Stimulated activated CD8-positive, alpha-beta memory T cell treated with anti-CD3 and anti-CD28 coated beads, Interleukin-15, amount 100 ng/mL, for 48 hours (primary cell): ENCODE results near the gene EN1.

Experiments
- DNase-seq, 2 donors: peaks; one replicate each; pipeline ENCODE4 v3.0.0-alpha.2; 2020; ENCODE audit warnings: low read depth in 2 of 2

The EN1 gene

DNA sequence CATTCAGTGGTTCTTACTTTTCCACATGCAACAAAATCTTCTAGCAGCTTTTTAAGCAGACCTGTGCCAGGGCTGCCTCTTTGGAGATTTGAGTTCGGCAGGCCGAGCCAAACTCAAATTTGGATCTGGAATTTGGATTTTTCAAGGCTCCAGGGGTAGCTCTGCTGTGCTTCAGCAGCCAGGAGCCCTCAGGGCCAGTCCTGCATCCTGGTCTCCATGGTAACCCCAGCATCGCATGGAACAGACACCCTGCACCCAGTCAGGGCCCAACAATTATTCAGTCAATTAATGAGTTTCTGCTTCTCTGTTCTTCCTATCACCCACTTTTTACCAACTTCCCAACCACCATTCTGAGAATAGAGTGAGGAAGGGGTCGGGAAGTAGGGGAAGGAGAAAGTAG, 30.0 kb downstream of the EN1 start:
- DNase-seq, result no peak

GRCh38 chr2:118816669-118817068, 30.8 kb downstream of the EN1 start:
- no peak for DNase-seq

- DNase-seq, result no peak
These were observed 31.7 kb downstream of the EN1 start for GRCh38 chr2:118815731-118816130.

DNA sequence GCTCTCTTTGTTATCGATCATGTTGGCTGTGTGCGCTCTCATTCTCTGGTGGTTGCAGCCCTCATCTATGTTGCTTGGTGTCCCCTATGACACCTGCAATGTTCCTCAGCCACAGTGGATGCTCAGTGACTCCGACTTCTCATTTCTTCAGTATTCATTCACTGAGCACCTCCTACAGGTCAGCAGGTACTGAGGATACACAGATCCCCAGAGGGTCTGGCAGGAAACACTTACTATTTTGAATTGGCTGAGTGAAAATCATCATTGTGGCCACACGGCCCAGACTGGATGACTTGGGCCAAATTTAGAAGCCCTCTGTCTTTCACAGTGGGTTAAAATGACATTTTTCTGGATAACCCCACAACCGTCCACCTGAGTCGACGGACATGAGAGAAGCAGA, 32.1 kb downstream of the EN1 start:
- no peak for DNase-seq

DNA sequence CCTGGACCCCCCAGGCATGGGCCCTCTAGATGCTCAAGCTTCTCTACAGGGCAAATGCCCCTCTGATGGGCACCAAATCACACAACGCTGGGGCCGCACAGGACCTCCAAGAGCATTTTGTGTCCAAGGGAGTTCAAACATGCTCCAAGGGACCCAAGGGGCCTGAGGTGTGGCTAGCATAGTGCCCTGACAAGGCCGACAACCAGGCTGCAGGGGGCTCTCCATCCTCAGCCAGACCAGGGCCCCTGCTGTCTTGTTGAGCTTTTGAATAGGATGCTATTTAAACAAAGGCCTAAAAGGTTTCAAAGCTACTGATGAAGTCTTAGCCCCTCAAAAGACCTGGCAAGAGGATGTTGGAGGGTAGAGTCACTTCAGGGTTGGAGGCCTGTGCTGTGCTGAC, 33.1 kb downstream of the EN1 start:
- DNase-seq, result no peak

DNA sequence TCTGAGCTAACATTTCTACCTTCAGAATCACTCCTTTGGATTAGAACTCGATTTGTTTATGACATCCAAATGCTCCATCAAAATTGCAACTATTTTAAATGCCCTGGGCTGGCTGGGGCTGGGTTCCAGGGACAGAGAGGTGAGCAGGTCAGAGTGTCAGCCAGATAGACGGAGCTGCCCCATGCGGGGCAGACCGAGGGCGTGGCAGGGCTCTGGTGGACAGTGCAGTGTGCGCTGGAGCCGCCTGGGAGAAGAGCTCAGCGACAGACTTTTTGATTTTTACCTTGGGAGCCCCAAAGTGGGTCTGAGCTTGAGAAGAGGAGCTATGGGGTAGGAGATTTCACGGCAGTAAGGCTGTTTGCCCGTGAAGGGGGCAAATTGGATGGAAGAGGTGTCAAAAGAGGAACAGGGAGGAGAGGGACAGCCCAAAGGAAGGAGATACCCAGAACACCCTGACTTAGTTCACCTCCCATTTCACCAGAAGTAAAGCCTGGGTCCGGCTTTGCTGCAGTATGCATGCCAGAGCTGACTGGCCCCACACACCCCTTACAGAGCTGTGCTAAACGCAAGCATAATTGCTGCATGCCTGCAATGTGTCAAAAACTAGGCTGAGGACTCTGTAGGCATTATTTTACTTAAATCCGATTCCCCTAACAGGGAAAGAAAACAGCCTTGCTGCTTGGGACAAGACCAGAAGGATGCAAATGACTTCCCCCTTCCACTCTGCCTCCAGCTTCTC, 33.7 kb downstream of the EN1 start:
- no peak for DNase-seq

GRCh38 chr2:118813111-118813510, 34.3 kb downstream of the EN1 start:
- no peak for DNase-seq

- no peak for DNase-seq
These were observed 34.9 kb downstream of the EN1 start for GRCh38 chr2:118812552-118812951.

DNA sequence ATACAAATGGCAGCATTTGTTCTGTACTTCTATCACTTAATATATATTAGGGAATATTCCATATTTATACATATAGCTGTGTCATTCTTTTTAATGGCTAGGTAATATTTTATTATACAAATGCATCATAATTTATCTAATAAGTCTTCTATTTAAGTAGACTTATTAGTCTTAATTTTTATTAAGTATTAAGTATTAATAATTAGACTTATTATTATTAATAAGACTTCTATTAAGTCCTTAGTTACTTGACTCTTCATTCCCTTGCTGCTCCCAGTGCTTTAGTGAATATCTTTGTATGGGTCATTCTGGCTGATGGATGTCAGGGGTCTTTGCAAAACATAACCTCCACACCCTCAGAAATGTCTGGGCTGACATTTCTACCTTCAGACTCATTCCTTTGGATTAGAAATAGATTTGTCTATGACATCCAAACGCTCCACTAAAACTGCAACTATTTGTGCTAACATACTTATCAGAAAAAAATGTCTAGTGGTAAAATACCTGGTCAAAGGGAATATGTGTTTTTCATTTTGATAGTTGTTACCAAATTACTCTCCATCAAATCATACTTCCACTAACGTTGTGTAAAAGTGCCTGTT, 35.8 kb downstream of the EN1 start:
- no peak for DNase-seq

DNA sequence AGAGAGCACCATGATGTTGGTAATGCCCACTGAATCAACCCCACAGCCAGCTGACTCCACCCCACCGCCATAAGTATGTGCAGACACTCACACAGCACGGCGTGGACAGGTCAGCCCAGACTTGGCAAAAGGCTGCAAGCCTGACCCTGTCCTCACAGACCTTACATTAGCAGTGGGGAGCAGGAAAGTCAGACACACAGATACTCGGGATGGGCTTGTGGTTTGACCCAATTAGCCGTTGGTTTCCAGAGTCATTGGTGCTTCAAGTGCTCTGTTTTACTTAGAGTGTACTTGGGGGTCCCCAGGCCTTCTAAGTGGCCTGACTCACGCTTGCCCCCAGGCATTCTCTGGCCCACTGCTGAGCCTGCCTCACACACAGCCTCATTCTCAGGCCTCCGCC, 36.7 kb downstream of the EN1 start:
- no peak for DNase-seq

DNA sequence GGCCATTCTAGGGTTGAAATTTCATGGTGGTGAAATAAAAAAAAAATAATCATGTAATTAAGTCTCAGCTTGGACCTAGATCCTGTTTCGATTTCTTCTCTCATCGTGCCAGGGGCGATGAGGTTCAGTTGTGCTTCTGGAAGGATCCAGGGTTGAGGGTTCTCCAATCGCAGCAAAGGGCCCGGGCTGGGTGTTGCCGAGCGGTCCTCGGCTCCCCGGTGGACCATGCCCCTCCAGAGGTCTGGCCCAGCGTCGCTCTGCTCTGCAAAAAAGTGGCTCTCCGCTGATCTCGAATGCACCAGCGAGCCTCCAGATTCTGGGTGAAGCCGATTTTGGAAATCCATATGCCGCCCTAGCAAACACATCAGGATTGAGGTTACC, 39.0 kb downstream of the EN1 start:
- no peak for DNase-seq

DNA sequence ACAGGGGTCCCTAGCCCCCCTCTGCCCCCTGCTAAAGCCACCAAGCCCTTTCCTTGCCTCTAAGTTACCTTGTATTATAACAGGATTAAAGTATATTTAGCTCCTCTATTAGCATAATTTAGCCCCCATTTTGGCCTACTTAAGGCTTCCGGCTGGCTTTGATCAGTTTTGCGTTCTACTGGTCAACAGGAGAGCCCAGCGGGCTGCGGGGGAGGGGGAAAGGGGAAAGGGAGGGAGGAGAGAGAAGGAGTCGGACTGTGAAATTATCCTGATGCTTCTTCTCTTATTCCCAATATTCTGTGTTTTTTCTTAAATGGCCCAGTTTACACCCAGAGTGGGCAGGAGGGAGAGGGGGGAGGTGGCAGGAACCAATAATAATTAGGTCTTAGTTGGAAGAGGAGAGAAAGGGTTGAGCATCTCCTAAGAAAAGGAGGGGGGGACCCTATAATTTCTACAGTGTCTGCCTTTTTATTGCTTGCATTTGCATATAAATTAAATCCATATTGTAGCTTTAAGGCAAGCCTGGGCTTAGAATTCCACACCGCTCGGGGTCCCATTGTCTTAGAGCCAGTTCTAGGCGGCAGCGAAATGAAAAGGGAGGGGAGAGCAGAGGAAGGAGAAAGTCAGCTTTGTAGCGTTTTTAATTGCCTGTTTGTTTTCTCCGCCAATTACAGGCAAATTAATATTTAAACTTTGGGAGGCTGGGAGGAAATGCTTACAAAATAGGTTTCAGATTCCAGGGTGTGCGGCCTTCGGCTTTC, 39.6 kb downstream of the EN1 start:
- no peak for DNase-seq

GRCh38 chr2:118806797-118807667, 40.4 kb downstream of the EN1 start:
- DNase-seq, result no peak

- no peak for DNase-seq
These were observed 42.3 kb downstream of the EN1 start for GRCh38 chr2:118805064-118805690.

GRCh38 chr2:118803012-118803411, 44.4 kb downstream of the EN1 start:
- no peak for DNase-seq

DNA sequence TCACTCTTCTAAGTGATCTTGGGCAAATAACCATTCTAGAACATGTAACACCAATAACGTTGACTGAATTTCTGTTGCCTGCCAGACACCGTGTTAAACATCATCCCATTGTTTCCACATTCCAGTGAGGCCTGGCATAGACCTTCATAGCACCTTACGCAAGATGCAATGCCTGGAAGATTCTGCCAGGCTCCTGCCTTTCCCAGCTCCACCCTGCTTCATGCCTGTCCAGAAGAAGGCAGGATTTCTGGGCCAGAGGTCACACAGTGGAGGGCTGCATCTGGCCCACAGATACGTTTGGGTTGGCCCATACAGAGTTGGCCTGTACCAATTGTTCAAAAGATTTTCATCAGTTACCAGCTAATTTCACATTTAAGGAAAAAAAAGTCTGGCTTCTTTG, 46.3 kb downstream of the EN1 start:
- no peak for DNase-seq

- no peak for DNase-seq
These were observed 46.7 kb downstream of the EN1 start for GRCh38 chr2:118800736-118801135.

- DNase-seq, result no peak
These were observed 52.9 kb downstream of the EN1 start for GRCh38 chr2:118794546-118794945.
